HG03045 (cell line): ENCODE measurements around the gene ACER3.
"Not testable (repeated sequence)": the region's sequence is repeated elsewhere in the genome, so short reads cannot be mapped to it uniquely, and the experiment has no call there.

Experiments used
- ATAC-seq: cut with Tn5 transposase; IDR thresholded peaks from one replicate; pipeline ENCODE4 v1.9.1; 2021; ENCODE audit warnings: mild to moderate bottlenecking, moderate library complexity; ENCODE audit not compliant: unreplicated experiment

ACER3 gene

DNA sequence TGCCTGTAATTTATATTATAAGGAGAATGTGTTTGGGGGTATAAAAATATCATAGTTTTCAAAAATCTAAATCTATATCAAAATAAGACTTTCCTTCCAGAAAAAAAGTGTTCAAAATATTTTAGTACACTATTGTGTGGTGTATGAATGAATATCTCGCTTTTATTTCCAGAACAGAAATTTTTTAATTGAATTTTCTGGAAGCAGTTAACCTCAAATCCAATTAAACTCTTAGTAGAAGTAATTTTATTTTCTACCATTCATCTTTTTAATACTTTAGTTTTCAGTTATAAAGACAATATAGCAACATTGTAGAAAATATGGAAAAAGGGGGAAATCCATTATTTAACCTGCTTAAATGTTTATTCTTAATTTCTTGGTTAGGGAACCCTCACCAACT lies 58.7 kb downstream of the ACER3 start:
- ATAC-seq: no peak

DNA sequence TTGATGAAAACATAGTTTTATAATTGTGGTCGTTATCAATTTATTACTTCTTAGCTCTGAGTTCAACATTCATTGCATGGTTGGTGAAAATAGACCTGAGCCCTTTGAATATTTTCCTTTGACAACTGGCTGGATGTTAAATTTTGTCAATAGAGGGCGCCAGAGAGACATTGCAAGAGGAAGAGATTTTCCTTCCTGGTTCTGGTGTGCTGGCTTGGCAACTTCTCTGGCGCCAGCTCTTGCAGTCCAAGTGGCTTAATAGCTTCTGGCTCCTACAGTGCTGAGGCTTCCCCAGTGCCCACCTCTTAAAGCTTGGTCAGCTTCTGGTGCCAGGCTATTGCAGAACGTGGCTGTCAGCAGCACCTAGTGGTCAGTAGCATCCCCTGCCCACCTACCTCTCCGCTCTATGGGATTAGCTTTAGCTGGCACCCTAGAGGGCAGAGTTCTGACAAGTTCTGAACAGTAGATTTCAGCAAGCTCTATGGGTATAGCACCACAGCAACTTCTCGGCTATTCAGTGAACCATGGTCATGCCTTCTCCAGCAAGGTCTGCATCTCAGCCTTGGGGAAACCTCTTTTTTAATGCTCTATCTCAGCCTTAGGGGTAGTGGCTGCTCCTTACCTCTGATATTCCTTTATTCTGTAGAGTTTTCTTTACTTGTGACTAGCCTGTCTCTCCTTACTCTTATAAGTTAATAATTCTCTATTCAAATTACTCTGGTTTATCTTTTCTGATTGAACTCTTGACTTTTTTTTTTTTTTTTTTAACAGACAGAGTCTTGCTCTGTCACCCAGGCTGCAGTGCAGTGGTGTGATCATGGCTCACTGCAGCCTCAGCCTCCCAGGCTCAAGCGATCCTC lies 59.4 kb downstream of the ACER3 start:
- ATAC-seq: peak; percentile 60

DNA sequence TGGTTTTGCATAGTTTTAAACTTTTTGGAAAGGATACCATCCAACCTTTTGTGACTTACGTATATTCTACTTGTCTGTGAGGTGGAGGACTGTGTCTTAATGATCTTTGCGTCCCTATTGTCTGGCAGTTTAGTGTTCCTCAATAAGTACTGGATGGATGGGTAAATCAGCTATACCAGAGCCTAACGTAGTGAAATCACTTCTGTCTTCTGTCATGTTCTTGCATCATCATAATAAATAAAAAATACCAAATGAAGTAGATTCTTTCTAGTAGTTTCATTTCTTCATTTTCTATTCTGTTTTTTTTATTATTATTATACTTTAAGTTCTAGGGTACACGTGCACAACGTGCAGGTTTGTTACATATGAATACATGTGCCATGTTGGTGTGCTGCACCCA lies 66.4 kb downstream of the ACER3 start:
- no peak for ATAC-seq

DNA sequence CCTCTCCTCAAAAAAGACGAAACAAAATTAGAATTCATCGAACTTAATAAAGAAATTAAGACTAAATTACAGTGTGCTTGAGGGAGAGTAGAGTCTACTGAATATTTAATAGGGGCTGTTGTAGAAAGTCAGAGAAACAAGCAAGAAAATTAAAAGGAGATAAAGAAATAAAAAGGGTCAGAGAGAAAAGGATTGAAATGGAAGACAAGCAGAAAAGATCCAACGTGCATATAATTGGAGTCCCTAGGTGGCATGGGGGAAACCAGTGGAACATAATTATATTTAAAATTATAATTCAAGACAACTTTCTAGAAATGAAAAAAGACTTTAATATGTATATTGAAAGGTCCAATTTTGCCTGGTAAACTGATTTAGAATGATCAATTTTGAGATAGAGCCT lies 74.3 kb downstream of the ACER3 start:
- no peak for ATAC-seq

DNA sequence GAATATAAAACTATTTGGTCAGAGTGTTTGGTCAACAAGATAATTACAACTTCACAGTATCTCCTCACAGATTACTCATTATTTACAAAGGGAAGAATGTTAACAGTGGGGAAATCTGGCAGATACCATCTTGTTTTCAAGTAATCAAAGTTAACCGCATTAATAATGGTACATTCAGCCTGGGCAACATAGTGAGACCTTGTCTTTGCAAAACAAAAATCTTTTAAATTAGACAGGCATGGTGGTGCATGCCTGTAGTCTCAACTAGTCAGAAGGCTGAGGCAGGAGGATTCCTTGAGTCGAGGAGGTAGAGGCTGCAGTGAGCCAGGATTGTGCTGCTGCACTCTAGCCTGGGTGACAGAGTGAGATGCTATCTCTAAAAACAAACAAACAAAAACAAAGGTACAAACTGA lies 78.5 kb downstream of the ACER3 start:
- no peak for ATAC-seq

DNA sequence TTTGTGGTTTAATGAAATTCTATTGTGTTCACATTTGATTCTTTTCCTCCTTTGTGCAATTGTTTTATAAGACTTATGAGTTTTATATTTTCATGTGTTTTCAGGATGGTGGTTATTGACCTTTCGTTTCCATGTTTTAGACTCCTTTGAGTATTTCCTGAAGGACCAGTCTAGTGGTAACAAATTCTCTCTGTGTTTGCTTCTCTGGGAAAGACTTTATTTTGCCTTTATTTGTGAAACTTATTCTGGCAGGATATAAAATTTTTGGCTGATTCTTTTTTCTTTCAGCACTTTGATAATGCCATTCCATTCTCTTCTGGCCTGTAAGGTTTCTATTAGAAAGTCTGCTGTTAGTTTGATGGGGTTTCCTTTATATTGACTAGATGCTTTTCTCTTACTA lies 83.5 kb downstream of the ACER3 start:
- no peak for ATAC-seq

DNA sequence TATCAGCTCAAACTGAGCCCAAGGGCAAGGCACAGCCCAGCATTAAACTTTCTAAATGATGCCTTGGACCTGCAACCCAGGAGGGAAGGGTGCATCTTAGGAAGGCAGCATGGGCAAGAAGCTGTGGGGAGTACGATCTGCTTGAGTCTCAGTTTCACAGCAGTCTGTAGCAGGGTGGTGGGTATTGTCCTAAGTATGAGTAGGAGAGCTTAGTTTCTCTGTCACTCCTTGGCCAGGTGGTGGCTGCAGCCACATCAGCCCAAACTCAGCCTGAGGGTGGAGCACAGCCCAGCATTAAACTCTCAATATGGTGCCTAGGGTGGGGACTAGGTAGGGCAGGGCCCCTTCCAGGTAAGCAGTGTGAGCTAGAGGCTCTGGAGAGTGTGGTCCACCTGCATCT lies 85.5 kb downstream of the ACER3 start:
- no peak for ATAC-seq

DNA sequence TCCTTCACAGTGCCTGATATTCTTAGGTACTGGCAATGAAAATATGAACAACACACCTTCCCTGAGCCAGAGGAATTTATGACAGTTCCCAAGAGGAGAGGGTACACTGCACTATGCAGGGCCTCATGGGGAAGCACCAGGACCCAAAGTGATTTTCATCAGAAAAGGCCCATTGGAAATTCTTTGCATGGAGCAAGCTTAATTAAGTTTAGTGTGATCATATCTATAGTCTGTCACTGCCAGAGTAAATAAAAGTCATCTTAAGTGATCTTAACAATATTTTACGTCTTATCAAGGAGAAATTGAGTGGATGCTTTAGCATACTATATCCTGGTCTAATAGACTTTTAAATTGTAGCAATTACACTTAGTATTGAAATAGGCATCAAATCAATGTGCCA lies 86.5 kb downstream of the ACER3 start:
- no peak for ATAC-seq

DNA sequence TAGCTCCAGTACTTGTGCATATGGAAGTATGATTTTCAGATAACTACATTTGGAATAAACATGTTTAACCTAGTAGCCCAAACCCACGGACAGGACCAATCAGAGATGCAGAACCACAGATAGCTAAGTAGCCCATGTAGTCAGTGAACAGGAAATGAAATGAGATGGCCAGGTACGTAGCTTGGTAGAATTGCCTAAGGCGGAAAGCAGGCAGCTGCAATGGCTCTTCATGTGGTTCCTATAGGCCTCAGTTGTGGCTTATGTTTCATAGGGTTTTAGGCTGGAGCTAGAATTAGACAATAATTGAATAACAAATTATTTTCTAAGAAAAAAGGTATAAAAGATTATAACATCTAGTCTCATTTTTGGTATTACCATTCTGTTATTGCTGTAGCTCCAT lies 87.1 kb downstream of the ACER3 start:
- no peak for ATAC-seq

DNA sequence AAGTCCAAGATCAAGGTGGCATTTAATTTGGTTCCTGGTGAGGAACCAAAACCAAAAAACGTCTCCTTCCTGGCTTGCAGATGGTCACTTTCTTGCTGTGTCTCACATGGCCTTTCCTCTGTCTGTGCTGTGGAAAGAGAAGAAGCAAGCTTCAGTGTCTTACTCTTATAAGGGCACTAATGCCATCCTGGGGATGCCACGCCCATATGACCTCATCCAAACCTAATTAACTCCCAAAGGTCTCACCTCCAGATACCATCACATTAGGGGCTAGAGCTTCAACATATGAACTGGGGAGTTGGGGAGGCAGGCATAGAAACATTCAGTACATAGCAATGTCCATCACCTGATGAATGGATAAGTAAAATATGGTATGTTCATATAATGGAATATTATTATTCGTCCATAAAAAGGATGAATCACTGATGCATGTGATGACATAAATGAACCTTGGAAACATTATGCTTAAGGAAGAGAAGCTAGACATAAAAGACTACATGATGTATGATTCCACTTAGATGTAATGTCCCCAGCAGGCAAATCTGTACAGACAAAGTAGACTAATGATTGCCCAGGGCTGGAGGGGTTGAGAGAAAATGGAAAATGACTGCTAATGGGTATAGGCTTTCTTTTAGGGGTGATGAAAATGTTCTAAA lies 94.9 kb downstream of the ACER3 start:
- ATAC-seq: no peak

DNA sequence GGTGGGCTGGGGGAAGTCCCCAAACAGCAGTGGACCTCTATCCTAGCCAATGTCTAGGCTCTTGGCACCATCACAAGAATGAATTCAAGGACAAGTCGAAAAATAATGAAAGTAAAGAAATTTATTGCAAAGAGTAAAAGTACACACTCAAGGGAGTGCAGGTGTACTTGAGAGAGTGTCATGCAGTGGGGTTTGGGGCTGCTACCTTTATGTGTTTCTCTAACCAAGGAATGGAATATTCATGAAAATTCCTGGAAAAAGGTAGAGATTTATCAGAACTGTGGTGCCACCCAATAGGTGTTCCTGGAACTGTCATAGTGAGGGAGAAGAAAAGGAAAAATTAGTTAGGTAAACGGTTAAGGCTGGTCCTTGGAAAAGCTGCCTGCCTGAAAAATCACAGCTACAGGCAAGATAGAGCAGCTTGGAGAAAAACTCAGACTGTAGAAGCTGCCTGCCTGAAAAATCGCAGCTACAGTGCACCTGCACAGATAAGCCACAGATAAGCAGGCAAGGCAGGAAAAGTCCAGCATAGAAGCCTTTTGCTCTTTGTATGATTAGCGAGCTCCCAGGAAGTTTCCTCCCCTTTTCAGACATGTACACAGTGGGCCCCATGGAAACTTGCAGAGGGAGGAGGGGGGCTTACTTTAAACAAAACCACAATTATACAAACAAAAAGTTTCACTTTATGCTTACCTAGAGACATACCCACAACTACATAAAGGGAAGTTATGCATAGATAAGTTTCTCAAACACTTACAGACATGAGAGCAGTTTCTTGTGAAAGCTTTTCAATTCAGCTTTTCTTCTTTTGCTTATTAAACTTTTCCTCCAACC lies 102.1 kb downstream of the ACER3 start:
- no peak for ATAC-seq

DNA sequence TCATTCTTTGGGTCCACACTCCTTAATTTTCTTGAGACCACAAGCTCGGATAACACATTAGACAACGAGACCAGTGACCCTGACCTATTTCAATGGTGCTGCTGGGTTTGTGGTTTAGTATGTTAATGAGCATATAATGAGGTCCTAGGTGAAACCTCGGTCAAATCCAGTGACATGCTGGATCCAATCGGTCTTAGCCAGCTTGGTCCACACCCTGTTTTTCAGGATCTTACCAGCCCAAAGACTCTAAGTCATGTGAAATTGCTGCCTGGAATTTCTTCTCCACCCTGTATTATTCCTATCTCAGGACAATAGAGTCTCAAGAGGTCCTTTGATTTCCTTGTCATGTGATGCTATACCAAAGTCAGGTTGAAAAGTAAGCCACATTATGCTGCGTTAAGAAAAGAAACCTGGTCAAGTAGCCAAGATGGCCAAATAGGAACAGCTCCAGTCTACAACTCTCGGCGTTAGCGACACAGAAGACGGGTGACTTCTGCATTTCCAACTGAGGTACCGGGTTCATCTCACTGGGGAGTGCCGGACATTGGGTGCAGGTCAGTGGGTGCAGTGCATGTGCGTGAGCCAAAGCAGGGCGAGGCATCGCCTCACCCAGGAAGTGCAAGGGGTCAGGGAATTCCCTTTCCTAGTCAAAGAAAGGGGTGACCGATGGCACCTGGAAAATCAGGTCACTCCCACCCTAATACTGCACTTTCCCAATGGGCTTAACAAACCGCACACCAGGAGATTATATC lies 102.9 kb downstream of the ACER3 start:
- not testable (repeated sequence) for ATAC-seq

DNA sequence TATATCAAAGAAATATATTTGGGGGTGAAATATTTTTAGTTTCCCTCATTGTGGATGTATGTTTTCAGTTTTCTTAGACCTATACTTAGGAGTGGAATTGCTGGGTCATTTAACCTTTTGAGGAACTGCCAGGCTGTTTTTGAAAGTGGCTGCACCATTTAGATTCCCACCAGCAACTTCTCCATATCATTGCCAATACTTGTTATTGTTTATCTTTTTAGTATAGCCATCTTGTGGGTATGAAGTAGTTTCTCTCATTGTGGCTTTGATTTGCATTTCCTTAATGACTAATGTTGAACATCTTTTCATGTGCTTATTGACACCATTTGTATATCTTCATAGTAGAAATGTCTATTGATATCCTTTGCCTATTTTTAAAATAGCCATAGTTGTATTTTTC lies 111.3 kb downstream of the ACER3 start:
- ATAC-seq: no peak

DNA sequence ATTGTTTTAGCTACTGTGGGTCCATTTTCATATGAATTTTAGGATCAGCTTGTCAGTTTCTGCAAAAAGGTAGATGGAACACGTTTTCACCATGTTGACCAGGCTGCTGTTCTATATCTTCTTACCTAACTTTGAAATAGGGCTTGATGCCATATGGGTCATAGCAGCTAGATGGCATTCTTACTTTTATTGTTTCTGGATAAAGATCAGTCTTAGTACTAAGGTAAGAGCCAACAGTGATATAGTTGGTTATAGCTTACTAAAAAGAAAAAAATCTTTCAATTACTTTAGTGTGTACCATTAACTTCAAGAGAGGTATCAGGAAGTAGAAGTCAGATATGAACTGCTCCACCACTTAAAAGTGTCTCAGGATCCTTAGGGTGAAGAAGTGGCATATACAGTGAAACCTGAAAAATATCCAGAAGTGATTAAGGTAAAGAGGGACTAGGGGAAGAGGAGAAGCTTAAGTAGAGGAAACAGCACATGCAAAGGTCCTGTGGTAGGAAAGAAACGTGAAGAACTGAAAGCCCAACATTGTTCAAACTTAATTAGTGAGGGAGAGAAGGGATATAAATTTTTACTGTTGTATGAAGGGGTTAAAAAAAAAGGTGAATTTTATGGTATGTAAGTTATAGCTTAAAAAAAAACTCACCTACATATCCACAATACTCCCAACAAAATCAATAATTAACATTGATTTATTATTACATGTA lies 113.6 kb downstream of the ACER3 start:
- ATAC-seq: no peak

DNA sequence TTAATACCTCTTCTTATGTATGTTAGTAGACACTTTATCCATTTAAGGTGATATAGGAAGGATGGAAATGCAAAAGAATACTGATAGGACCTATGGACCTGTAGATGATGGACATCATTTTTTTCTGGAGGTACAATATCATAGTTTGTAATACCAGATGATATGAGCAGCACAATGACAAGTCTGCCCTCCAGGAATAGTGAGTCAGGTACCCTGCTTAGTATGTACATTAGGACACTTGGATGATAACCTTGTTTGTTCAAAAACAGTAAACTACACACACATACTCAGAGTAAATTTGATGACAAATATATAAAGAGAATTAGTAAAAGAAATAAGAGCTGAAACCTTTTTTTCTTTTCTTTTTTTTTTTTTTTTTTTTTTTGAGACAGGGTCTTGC lies 114.8 kb downstream of the ACER3 start:
- ATAC-seq: no peak

DNA sequence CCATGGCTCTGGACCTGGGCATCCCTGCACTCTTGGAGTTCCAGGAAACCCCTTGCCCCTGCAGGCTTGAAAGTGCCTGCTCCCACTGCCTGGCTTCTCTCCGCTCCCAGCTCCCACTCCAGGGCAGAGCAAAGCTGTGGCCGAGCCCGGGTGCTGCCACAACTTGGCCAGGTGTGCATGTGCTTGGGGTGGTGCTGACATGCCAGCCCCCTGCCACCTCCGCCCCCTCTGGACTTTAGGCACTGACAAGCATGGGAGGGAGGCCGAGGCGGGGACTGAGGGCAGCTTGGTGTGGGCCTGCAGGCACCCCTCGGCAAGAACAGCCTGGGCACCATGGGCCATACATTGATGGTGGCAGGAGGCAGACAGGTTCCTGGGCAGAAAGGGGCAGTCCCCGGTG lies 117.1 kb downstream of the ACER3 start:
- ATAC-seq: no peak

DNA sequence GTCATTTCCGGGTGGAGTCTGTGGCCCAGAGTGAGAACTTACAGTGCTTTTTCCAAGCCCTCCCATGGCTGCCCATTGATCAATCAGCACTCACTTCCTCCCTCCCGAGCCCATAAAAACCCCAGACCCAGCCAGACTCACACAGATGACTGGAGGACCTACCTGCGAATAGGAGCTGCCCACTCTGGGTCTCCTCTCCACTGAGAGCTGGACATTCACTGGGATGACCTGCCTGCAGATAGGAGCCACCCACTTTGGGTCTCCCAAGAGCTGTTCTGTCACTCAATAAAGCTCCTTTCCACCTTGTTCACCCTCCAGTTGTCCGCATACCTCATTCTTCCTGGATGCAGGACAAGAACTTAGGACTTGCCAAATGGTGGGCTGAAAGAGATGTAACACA lies 117.5 kb downstream of the ACER3 start:
- no peak for ATAC-seq

DNA sequence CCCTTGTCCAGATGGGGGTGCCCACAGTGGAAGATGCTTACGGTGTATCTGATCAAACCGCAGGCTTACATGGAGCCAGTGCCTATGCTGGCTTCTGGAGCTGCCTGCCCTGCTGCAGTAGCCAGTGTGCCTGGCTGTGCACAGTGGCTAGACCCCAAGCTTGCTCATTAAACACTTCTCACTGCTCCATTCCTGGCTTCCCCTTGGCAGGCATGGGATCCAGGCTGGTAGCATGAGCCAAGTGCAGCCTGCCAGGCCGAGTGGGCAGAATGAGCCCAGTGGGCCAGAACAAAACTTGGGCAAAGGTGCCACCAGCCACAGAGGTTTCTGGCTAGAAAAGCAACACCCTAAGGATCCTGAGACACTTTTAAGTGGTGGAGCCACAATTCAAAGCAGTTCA lies 118.1 kb downstream of the ACER3 start:
- ATAC-seq: no peak

DNA sequence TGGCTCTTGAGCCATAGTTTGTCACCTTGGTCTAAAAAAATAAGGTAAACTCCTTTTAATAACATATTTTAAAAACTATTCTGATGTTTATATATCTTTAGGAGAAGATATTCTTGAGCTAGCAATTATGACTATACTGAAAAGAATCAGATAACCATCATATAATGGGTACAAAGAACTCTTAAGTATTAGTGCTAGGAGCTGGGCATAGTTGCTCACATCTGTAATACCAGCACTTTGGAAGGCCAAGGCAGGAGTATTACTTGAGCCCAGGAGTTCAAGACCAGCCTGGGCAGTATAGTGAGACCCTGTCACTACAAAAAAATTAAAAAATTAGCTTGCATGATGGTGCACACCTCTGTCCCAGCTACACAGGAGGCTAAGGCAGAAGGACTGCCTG lies 119.5 kb downstream of the ACER3 start:
- no peak for ATAC-seq

DNA sequence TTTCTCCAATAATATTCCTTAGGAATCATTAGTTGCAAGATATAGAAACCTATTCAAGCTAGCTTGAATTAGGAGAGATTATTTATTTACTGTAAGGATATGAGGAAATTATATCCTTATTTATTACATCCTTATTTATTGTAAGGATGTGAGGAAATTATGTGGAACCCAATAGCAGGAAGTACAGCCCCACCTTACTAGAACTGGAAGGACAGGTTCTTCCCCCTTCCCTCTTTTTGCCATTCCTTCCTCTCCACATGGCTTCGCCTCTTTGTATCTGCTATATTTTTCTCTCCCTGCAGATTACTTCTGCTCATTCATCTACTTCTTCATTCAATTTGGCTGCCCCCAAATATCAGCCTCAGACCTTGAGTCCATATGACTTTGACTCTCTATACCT lies 124.0 kb downstream of the ACER3 start:
- no peak for ATAC-seq
